B cell (primary cell): ENCODE results near the gene APRT.

ENCODE experiments used
- EZH2 ChIP-seq: IDR thresholded peaks from 2 replicates; pipeline ENCODE4 v1.6.1; 2012; ENCODE audit warnings: borderline replicate concordance, low read depth, mild to moderate bottlenecking, moderate library complexity, low read length; ENCODE audit not compliant: insufficient read depth, poor library complexity, severe bottlenecking
- TF ChIP-seq, protein P1 (sequence below): fragments of 200-600 bp; IDR thresholded peaks from one replicate; pipeline ENCODE4 v1.8.0; 2022; ENCODE audit warnings: antibody characterized with exemption, mild to moderate bottlenecking

DNA sequence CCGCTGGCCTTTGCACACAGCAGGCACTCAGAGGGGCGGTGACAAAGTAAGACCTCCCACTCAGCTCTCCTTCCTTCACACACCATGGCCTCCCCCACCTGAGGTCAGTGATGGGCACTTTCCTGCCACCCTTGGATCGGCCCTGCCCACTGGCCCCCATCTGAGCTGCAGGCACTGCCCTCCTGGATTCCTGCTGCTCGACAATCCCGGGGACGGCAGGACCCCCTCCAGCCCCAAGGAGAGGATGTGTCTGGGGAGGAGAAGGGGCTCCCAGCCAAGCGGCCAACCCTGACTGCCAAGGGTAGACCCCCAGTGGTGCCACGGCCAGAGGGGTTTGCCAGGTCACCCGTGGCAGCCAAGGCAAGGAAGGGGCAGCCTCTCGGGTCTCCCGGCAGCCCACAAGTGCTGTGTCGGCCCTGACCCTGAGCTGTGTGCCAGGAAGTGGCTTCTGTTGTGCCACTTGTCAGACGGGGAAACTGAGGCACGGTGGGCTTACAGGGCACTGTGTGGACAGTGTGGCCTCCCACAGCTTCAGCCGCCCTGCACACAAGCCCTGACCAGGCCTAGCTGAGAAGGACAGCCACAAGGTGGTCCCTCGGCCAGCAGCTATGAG, 49.4 kb downstream of the APRT start:
- TF ChIP-seq, protein P1, sequence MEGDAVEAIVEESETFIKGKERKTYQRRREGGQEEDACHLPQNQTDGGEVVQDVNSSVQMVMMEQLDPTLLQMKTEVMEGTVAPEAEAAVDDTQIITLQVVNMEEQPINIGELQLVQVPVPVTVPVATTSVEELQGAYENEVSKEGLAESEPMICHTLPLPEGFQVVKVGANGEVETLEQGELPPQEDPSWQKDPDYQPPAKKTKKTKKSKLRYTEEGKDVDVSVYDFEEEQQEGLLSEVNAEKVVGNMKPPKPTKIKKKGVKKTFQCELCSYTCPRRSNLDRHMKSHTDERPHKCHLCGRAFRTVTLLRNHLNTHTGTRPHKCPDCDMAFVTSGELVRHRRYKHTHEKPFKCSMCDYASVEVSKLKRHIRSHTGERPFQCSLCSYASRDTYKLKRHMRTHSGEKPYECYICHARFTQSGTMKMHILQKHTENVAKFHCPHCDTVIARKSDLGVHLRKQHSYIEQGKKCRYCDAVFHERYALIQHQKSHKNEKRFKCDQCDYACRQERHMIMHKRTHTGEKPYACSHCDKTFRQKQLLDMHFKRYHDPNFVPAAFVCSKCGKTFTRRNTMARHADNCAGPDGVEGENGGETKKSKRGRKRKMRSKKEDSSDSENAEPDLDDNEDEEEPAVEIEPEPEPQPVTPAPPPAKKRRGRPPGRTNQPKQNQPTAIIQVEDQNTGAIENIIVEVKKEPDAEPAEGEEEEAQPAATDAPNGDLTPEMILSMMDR: no peak
- TF ChIP-seq EZH2: no peak
